AG09309 (cell line): Measurements from ENCODE around the gene TMC3.

ENCODE experiments used
- DNase-seq: peaks from one replicate; pipeline ENCODE4 v3.0.0-alpha.2; 2010; ENCODE audit warnings: low read depth
- H3K4me3 ChIP-seq: 2 replicates; pipeline ENCODE4 v1.5.1; 2011; ENCODE audit warnings: mild to moderate bottlenecking, low read depth, low read length, moderate library complexity; ENCODE audit not compliant: control insufficient read depth
- TF ChIP-seq, protein P1 (sequence below): IDR thresholded peaks from 2 replicates; pipeline ENCODE4 v1.5.1; 2011; ENCODE audit warnings: mild to moderate bottlenecking, low read depth, low read length, inconsistent platforms; ENCODE audit not compliant: insufficient read depth, control insufficient read depth; ENCODE audit errors: missing control alignments

TMC3 gene

DNA sequence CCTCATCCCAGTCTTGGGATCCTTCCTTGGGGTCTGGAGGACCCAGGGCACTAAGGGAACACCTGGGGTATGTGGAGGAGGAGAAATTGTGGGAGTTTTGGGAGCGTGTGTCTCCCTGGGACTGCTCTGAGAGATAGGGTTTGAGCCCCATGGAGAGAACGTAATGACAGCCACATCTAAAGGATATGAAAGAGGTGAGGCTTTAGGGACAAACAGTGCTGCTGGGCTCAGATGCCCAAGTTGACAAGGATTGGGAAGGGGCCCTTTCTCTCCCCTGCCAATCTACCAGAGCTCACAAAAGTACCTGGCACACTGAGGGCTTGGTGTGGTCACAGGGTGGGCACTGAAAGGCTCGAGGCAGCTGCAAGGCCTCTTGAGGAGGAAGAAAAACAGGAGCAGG, 36.8 kb downstream of the TMC3 start:
- no peak overlapping the region for H3K4me3 ChIP-seq
- TF ChIP-seq, protein P1, sequence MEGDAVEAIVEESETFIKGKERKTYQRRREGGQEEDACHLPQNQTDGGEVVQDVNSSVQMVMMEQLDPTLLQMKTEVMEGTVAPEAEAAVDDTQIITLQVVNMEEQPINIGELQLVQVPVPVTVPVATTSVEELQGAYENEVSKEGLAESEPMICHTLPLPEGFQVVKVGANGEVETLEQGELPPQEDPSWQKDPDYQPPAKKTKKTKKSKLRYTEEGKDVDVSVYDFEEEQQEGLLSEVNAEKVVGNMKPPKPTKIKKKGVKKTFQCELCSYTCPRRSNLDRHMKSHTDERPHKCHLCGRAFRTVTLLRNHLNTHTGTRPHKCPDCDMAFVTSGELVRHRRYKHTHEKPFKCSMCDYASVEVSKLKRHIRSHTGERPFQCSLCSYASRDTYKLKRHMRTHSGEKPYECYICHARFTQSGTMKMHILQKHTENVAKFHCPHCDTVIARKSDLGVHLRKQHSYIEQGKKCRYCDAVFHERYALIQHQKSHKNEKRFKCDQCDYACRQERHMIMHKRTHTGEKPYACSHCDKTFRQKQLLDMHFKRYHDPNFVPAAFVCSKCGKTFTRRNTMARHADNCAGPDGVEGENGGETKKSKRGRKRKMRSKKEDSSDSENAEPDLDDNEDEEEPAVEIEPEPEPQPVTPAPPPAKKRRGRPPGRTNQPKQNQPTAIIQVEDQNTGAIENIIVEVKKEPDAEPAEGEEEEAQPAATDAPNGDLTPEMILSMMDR, result no peak
- no peak for DNase-seq

DNA sequence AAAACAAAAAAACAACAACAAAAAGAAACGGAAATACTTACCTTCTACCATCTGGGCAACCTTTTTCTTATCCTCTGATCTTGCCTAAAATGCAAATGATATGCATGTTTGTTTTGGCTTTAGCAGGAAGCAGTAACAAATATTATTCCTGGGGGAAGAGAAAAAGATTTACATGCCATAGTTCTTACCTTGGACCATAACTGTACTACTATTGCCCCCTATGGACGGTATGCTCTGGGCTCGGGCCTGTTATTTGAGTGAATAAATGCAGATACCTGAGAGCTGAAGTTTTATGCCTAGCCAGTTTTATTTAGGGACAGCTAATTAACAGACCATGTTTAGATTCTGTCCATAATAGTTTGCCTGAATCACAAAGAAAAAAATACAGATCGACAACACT, 37.4 kb downstream of the TMC3 start:
- TF ChIP-seq, protein P1, result peak; percentile 47
- no peak overlapping the region for H3K4me3 ChIP-seq
- no peak for DNase-seq

DNA sequence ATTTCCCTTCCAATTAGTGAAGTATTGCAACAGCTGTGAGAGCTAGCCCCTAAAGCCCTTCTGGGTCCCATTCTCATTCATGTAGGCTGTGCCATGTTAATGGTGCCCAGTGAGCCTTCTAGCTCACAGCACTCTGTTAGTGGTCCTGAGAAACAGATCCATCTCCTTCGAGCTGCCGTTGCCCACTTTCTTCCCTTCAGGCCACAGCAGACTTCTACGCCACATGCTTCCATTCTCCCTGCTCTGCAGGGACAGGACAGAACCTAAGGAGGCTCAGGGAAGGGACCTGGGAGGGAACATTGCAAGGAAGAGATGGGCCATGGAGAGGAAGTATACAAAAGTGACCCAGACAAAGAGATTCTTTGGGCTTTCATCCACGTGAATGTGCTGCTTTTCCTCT, 38.4 kb downstream of the TMC3 start:
- TF ChIP-seq, protein P1, result no peak
- no peak overlapping the region for H3K4me3 ChIP-seq
- no peak for DNase-seq

DNA sequence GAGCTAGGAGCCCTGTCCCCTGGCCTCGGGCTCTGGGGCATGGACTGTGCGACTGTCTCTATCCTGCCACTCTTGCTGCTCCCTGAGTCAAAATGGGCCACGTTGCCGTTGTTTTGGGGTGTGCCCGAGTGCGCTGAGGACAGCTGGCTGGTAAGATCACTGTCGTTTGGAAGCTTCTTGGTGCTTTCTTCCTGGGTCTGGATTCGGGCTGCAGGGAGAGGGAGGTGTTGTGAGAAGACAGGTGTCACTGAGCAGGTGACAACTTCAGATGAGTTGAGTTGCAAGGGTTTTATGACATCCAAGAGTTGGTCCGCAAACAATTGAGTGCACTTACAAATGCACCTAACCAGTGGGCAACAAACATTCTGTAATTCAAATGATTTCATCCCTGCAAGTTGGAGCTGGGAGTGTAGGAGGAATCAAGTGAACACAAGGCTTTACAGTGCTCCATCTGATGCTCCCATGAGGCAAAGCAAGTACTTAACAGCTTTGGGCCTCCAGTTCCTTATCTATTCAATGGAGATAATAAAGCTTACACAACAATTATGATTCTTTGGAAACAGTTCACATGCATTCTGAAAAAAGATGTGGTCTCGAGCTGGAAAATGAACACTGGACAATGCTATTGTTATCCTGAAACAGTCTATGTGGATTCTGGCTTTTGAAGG, 39.1 kb downstream of the TMC3 start:
- TF ChIP-seq, protein P1, result no peak
- DNase-seq, result peak; percentile 29

DNA sequence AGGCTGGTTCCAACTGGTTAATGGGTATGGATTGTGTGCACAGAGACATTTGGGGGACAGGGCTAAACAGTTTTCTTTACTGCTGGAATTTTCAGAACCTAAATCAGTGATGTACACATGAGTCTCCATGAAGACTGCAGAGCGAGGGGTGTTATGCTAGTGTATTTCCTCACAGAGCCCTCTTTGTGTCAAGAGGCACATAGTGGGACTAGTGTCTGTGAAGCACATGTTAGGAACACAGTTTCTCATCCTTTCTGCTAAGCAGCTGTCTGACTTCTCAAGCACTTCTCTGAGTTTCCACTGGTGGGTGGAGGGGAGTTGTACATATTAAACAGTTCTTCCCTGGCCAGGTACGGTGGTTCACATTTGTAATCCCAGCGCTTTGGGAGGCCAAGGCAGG, 40.6 kb downstream of the TMC3 start:
- H3K4me3 ChIP-seq, result no peak overlapping the region
- TF ChIP-seq, protein P1, result no peak
- no peak for DNase-seq

More for the DNA sequence above, 39.1 kb downstream of the TMC3 start:
- no peak overlapping the region for H3K4me3 ChIP-seq

DNA sequence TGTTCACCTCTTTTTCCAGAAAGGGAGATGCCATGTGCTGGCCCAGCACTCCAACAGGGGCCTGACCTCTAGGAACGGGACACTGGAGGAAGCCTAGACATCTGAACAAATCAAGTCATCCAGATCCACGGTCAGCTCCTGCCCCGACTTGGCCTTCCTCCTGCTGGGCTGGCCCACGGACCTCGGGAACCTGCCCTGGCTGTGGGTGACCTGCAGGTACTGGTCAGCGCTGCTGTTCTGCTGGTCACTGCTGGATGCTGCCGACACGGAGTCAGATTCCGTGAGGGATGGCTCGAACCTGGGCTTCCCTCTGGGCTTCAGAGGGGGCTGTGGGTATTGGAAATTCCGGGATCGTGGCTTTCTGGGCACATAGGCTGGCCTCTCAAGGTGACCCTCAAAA, 41.7 kb downstream of the TMC3 start:
- no peak overlapping the region for H3K4me3 ChIP-seq
- DNase-seq, result no peak
- TF ChIP-seq, protein P1, result no peak
